GM19023 (cell line): ENCODE data around the gene ZBTB40.

ENCODE experiments used
- ATAC-seq: cut with Tn5 transposase; IDR thresholded peaks from one replicate; pipeline ENCODE4 v1.9.1; 2021; ENCODE audit warnings: mild to moderate bottlenecking, moderate library complexity; ENCODE audit not compliant: unreplicated experiment

Gene ZBTB40

DNA sequence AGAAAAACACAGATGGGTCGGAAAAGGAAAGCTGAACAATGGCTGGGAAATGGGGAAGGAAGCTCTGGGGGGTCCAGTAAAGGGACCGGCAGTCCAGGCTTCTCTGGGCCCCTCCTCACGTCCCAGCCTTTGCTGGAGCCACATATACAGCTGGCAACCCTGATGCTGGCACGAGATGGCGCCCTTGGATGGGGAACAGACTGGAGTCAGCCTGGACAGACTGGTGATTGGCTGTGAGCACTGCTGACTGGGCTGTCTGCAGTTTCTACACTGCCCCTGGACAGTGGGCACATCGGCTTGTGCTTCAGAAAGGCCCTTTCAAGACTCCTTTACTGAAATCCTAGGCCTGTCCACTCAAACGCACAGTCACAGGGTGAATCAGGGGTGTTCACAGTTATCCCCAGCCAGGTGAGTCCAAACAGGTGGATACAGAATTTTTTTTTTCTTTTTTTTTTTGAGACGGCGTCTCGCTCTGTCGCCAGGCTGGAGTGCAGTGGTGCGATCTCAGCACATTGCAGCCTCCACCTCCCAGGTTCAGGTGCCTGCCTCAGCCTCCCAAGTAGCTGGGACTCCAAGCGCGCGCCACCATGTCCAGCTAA is 31.1 kb upstream of the ZBTB40 start:
- no peak for ATAC-seq

DNA sequence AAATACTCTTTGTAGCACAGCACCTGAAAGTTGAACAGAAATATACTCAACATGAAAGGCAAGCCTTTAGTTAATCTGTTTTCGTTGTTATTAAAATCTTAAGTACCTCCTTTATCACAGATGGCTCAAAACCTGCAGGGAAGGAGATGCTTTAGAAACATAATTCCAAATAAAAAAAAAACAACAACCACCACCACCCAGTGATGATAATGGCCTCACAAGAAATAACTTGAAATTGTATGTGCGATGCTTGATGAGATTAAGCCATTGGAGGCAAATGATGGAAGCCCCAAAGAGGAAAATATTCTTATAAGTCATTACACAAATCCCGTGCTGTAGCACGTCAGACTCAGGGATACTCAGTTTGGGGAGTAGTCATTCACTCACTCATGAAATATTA is 24.9 kb upstream of the ZBTB40 start:
- ATAC-seq, result no peak

DNA sequence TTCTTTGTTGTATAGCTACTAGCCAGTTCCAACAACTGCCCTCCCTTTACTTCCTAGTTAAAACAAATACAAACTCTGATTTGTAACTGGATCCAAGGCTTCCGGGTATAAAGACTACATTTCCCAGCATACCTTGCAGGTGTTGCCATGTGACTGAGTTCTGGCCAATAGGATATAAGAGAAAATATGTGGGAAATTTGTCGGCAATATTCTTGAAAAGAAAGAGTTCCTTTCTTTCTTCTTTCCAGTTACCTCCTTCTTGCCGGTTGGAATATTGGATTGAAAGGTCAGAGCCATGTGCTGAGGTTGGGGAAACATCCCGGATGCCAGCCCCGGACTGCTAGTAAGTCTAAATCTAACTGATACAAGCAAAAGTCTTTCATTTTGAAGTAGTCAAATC is 23.0 kb upstream of the ZBTB40 start:
- no peak for ATAC-seq

DNA sequence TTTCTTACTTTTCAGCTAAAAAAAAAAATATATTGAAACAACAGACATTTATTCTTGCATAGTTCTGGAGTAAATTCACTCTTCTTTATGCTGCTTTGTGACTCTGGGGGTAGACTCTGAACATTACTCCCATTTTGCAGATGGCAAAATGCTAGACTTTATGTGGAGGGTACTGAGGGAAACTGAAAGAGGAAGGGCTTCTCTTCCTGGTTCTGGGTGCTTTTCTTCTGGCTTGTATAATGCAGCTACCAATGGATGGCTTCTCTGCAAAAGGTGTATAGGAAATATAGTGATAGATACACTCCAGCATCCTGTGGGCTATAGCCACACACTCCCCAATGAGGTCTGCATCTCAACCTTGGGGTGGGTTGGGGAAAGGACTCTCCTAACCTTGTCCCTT is 19.7 kb upstream of the ZBTB40 start:
- ATAC-seq, result no peak

- ATAC-seq, result no peak
Measured at GRCh38 chr1:22434717-22435116, 16.9 kb upstream of the ZBTB40 start.

DNA sequence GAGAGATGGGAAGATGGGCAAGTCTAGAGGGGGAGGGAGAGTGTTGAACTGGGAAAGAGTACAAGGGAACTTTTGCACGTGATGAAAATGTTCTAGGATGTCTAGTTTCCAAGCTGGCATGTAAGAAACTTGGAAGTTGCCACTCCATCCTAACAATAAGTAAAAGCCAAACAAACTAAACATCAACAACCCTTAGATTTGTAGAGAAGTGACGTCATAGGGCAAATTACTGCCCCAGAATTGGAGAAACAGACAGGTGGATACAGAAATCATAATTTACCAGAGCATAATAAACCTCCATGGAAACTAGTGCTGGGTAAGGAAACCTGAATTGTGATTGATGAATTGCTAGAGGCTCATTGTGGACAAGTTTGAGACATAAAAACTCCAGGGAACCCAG is 14.7 kb upstream of the ZBTB40 start:
- no peak for ATAC-seq

GRCh38 chr1:22437573-22437972 is 14.1 kb upstream of the ZBTB40 start:
- no peak for ATAC-seq

DNA sequence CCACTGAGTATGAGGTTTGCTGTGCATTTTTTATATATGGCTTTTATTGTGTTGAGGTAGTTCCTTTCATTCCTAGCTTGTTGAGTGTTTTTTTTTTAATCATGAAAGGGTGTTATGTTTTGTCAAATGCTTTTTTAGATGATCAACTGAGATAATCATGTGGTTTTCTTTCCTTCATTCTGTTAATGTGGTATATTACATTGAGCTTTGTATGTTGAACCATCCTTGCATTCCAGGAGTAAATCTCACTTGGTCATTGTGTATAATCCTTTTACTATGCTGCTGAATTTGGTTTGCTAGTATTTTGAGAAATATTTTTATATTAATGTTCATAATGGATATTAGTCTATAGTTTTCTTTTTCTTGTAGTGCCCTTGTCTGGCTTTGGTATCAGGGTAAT is 11.1 kb upstream of the ZBTB40 start:
- ATAC-seq, result no peak

DNA sequence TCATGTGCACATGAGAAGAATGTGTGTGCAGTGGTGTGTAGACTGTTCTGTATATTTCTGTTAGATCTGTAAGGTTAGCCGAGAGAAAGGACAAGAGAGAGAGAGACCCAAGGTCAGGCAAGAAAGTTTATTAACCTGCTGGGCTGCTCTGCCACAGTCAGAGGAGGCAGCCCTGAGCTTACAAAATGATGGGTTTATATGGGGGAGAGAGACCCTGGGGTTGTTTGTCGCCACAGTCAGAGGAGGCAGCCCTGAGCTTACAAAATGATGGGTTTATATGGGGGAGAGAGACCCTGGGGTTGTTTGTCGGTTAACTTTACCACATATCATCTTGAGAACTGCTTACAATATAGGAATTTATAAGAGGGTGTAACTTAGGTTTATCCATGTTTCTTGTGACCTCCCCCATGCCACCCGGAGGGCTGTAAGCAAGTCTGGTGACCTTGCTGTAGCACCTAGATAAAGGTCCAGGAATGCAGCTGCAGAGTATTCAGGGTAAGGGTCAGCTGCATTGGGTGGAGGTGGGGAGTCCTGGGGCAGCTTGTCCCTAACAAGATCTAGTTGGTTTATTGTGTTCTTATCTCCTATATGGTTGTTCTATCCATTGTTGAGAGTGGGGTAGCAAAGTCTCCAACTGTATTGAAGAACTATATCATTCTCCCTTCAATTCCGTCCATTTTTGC is 9.3 kb upstream of the ZBTB40 start:
- ATAC-seq, result no peak

DNA sequence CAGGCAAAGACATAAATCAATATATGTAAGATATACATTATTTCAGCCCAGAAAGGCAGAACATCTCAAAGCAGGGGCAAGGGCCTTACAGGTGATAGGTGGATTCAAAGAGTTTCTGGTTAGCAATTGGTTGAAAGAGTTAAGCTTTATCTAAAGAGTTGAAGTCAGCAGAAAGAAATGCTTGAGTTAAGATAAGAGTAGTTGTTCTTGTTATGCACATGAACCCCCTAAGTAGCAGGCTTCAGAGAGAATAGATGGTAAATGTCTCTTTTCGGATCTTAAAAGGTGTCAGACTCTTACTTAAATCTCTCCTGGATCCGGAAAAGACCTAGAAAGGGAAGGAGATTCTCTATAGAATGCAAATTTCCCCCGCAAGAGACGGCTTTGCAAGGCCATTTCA is 8.3 kb upstream of the ZBTB40 start:
- ATAC-seq, result no peak

GRCh38 chr1:22444856-22445255 is 6.8 kb upstream of the ZBTB40 start:
- ATAC-seq, result no peak

DNA sequence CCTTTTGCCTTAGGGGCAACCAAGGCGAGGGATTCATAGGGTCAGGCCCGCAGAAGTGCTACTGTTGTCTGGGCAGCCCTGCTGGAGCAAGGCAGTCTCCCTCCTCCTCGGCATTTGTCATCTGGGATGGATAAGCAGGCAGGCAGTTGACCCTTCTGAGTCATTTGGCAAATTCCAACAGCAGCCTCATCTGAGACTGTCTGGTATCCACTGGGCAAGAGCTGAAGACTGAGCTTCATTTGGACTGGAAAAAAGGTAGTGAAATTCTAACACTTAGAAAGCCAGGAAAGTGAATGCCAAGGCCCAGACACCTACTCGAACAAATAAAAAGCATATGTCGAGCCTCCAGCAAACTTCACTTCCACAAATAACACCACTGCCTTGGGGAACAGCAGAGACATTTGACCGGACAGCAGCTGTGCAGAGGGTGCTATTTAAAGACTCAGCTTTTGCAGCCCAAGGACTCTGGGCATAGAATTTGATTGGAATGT is 4.0 kb upstream of the ZBTB40 start:
- no peak for ATAC-seq

GRCh38 chr1:22449636-22450035 is 2.0 kb upstream of the ZBTB40 start:
- ATAC-seq, result no peak

DNA sequence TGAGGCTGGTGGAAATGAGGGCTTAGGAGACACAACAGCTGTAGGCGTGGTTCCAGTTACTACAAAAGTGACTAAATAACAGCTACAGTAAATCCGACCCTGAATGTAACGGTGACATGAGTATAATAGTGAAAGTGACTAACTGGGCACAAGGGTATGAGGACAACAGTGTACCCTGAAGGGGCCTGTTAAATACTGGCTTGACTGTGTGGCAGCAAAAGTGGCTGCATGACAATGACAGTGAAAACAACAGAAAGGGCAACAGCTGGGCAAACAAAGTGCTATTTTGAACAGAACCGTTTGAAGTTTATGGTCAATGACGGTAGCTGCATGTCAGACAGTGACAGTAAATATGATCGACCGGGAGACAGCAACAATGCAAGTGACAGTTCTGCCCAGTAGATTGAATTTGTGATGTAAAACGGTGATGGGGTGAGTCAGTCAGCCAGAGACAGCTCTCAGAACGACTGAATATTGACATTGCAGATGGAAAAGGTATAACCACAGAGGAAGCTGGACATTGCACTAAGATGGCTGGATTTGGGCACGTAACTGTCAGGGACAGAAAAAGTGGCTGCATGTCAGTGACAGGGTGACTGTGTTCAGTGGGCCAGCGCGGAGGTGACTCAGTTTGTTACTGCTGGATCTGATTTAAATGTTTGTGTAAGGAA is 1.2 kb upstream of the ZBTB40 start:
- no peak for ATAC-seq

DNA sequence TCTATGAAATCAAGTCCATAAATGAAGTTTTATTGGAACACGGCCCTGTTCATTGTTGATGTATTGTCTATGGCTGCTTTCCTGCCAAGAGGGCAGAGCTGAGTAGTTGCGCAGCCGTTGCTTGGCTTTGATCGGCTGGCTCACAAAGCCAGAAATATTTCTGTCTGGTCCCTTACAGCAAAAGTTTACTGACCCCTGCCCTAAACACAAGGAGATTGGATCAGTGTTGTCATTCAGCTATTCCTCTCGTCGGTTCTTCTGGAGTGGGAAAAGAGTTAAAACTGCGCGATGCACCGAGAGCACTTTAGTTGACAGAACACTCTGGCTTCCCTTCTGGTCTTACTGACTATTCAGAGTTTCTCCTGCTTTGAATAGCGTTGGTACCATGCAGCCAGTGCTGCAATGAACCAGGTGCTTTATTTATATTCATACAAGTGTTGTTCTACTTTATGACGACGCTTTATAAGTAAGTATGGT is 868 bp downstream of the ZBTB40 start:
- peak; percentile 16 for ATAC-seq

GRCh38 chr1:22453181-22453580 is 1.5 kb downstream of the ZBTB40 start:
- no peak for ATAC-seq

DNA sequence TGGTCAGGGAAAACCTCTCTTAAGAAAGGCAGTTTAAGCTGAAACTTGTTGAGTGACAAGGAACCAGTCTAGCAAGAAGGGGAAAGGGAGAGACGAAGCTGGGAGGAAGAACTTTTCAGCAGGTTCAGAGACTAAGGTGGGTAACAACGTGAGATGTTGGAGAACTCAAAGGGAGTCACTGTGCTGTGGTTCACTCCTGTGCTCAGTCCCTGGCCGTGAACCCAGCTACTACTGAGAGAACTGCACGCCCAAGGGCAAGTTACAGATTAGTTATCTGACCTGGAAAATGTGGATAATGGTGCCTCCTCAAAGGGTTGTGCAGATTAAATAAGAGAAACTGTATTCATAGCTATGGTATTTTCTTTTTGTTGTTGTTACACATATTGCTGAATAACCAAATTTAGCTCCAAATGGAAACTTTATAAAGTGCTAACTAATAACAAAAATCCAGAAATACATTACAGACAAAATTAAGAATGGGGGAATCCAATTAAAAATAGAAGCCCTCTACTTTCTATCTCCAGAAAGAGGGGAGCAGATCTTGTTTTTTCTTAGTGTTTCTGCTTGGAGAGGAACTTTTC is 2.9 kb downstream of the ZBTB40 start:
- no peak for ATAC-seq

- no peak for ATAC-seq
Measured at GRCh38 chr1:22457345-22457744, 5.7 kb downstream of the ZBTB40 start.

- ATAC-seq, result no peak
Measured at GRCh38 chr1:22457836-22458235, 6.2 kb downstream of the ZBTB40 start.

DNA sequence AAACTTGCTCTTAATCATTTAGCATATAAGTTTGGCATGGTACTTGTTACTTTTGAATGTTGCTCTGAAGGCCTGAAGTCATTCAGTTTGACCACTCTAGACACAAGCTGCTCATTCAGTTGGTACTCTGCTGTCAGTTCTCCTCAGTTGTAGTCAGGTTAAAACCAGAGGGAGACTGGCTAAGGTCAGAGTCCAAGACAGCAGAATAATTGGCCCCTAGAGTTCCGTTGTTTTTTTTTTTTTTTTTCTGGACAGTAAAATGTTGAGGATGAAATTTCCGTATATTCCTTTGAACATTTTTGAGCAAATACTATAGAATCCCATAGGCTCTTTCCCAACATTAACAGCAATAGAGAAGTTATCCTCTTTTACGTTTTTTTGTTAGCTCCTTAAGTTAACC is 9.4 kb downstream of the ZBTB40 start:
- ATAC-seq, result no peak

- ATAC-seq, result no peak
Measured at GRCh38 chr1:22461678-22462527, 10.3 kb downstream of the ZBTB40 start.
